Testis (tissue), 2 donors: ENCODE results near the gene ATP7B.

ENCODE experiments used
- CTCF ChIP-seq, 3 experiments: fragments of 450-650 bp in 2 of 3; fragments of 200-600 bp in 1 of 3; sonication (generic) in 1 of 3; IDR thresholded peaks; one replicate each; pipeline ENCODE4 v1.5.1; 2016 to 2019; ENCODE audit warnings: antibody characterized with exemption in 3 of 3, mild to moderate bottlenecking in 2 of 3, moderate library complexity in 1 of 3
- POLR2A ChIP-seq: fragments of 450-650 bp; IDR thresholded peaks from one replicate; pipeline ENCODE4 v1.6.1; 2017; ENCODE audit warnings: antibody characterized with exemption, mild to moderate bottlenecking, moderate library complexity

GRCh38 chr13:51960766-51961165 lies 50.5 kb downstream of the ATP7B start:
- TF ChIP-seq CTCF (IDR thresholded peaks at IDR 0.05) (no peak), POLR2A (no peak)
